ENCODE measurements around the gene CISTR.
"Not testable (repeated sequence)": the region's sequence is repeated elsewhere in the genome, so short reads cannot be mapped to it uniquely, and the experiment has no call there.

CISTR gene

DNA sequence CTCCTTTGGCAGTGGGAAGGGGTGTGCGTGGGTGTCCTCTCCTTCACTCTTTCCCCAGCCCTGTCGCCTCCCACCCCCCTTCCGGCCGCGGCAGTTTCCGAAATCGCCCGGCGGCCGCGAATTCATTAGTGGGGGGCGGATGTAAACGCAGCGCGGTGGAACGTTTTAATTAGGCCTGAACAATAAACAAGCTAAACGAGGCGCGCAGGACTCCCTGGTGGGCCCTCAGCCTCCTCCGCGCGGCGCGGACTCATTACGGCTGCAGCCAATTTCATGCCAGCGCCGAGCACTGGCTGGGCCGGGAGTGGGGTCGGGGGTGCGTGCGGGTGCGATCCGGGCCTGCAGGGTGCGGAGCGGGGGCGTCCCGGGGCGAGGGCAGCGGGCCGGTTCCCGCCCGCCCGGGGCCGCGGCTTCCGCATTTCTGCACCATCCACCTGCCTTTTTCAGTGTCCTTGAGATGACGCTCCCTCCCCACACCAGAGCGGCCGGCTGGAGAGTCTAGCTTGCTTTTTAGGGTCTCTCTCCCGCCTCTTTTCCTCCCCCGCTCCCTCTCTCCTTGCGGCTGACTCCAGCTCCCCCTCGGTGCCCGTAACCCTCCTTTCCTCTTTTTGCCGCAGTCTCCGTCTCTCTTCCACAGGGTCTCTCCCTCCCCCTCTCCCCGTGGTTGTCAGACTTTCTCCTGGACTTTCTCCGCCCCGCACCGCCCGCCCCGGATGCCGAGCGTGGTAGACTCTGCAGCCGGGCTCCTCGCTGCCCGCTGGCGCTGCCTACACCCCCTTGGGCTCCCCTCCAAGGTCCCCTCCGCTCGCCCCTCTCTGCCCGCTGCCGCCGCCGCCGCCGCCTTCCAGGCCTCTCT lies at the start of gene CISTR:
Gene CISTR (minus strand): TSS at position 644 of the 856 bp plus-strand sequence.
- peak in 1 of 2 experiments; percentile 74 for DNase-seq

DNA sequence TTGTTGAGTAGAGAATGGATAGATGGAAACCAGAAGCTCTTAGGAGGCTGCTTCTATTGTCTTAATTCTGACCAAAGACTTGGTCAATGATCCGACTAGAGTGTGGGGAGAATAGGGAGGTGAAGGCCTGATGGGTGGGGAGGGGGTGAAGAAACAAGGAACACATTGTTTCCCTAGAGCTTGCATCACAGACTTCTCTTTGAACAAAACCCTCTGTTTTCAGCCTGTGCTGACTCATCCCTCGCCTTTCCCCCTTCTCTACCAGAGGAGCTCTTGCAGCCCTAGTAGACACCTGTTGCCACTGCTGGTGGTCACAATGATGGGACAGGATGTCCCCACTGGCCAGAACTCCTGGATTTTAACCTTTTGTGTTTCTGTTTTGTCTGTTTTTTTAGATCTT lies 46.8 kb upstream of the CISTR start:
- peak in 1 of 2 experiments; percentile 7 for DNase-seq

DNA sequence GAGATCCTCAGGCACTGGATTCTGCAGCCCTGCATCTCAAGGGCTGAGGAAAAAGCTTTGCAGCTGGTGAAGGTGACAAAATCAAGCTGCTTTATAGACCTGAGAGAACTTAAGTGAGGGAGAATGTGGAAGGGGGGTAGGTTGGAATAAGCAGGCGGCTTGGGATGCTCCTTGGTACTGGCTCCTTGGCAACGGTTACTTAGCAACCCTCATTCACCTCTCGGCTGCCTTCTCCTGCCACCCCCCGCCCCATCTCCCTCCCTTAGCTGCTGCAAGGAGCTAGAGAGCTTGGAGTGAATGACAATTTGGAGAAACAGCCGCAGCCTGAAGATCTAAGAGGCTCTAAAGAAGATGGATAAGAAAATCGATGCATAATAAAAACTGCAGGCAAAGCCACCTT lies 44.1 kb upstream of the CISTR start:
- no peak for DNase-seq

DNA sequence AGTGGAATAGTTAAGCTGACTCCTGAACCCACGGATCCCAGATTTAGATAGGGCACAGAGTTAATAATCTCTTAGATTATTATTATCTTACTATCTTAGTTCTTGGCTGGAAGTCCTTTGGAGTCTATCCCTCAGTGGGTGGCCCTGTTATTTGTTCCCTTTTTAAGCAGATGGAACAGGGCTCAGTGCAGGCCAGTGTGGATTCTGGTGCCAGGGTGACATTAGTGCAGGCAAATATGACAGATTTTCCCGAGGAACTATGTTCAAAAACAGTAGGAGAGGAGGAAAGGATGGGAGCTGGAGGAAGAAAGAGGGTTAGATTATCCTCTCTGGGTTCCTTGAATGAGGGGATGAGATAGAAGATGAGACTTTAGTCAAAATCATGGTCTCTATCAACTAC lies 41.4 kb upstream of the CISTR start:
- no peak for DNase-seq

DNA sequence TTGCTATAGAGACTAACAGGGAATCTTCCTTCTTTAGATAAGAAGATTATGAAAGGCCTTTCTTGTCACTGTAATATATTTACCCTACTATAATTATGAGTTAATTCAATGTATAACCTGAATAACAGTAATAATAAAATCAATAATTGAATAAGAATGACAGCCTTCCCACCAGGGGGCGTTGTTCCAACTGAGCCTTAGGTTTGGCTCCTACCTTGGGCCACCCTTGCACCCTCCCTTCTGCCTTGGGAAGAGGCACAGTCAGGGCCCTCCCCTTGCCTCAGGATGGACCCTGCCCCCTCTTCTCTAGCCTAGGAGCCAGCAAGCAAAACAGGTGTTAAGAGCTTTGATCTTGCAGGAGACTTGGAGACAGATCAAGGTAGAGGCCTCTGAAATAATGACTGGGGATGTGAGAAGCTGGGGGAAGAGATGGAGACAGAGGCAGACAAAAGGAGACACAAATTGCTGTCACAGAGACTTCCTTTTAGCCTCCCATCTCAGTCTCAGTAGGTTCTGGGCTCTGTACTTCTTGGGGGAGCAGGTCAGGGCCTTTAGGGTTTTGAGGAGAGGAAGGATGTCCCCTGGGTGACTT lies 40.1 kb upstream of the CISTR start:
- peak in 1 of 2 experiments; percentile 24 for DNase-seq

DNA sequence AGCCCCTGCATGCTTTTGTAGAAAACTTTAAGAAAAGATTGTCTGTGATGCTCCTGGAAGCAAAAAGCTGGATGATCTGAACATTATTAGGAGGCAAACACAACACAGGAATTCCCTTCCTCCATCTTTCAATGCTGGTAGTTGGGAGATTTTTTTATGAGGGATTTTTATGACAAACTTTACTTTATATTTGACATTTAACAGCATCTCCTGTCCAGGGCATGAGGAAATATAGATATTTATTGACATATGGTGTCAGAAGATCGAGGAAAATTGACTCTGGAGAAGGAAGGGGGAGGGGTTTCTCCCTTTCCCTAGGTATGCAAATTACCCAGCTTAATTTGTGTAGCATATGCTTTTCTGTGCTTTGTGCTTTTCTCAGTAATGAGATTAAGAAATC lies 37.8 kb upstream of the CISTR start:
- DNase-seq = peak in 1 of 2 experiments; percentile 41

DNA sequence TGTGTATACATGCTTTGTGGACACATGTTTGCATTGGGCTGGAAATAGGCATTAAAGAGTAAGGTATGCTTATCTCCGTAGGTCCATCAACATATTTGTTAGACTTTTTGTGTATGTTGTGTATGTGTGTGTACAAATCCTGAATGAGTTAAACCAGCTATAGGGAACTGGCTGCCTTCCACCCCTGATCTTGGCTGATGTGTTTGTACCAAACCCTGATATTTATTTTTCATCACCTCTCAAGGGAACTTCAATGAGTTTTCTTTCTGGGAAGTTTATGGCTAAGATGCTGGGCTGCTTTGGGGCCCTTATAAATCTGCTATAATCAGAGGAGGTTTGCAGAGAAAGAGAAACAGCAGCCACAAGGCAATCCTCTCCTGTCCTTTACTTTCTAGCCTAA lies 37.1 kb upstream of the CISTR start:
- DNase-seq = no peak

DNA sequence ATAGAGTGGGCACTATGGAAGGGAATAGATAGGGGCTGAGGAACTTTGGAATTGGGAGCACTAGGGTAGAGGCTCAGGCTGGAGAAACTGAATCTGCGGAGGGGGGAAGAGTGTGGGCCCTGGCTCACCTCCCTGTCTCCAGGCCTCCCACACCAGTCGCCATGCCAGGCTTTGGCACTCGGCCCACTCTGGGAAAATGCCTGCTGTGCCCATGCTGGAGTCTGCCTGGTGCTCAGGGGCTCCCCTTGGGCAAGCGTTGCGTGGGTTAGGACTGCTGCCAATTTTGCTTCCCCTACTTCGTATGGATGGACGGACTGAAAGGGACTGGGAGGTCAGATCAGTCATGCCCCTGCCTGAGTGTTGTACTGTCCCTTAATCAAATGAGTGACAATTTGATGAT lies 34.6 kb upstream of the CISTR start:
- DNase-seq = no peak

DNA sequence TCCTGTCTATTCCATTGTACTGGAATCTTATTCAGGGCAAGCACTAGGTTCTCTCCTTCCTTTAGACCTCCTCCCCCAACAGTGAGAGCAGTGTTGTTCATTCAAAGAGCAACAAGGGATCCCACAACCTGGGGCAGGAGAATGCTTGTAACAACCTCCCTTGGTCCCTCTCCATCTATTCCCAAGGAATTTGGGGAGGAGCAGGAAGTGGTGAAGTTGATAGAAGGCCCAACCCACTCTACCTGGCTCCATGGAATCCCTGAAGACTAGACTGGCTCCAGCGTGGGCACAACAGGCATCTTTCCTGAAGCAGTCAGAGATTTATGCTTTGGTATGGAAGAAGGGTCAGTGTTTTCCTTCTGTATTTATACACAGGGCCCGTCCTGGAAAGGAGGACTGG lies 33.4 kb upstream of the CISTR start:
- no peak for DNase-seq

DNA sequence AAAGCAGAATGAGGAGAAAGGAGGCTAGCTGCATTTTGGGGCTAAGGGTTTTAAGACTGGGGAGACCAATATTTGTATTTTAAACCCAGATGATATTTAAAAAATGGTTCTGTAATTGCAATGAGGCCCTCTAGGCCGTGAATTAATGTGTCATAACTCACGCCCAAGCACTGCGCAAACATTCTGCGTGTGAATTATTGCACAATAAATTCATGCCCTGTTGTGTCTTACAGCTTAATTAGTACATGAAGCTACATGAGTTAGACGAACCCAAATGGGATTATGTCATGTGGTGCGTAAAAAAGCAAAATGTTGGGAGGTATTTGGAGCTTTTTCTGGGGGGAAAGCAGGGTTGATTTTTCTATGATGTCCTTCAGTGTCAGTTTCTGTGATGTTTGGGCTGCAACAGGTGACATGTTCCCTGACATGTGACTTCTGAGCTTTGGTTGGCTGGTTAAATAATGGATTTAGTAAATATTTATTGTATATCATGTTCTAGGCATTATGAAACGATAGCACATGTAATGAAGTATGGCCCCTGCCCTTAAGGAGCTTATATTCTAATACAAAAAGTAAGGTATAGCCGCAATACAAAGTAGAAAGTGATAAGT lies 30.4 kb upstream of the CISTR start:
- no peak for DNase-seq

DNA sequence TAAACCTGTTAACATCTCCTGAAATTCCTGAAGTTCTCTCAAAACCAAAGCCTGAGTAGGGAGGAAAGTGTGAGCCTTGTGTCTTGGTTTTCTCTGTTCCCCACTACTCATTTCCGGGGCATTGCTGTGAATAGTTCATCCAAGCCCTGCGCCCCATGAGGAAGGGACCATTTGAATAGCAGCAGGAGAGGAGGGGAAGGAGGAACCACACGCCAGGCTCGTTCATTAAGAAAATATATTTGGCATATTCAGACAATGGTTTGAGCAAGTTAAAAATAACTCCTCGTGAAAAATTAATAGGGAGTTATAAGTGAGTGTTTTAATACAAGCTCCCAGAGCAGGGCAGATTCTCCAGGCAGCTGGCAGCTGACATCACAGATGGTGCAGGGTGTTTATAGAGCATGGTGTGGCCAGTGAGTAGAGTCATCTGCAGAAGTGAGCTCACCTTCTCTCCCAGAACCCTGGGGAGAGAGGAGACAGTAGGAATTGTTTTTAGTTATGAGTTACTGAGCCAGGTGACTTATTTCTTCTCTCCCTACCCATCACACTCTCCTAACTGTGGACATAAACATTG lies 29.5 kb upstream of the CISTR start:
- DNase-seq = no peak

DNA sequence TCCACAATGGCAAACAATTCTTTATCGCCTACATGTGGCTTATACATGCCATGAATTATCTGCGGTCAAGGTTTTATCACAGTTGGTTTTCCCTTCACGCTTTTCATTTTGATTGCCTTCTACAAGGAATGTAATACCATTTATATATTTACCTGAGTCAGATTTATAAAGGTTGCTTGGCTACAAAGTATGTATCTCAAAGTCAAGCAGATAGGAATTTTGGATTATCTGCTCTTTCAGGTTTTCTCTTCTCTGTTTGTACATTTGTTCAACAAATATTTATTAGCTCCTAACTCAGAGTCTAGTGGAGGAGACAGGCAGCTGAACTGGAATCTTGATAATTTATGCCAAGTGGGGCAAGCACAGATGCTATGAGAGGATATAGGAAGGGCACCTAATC lies 28.5 kb upstream of the CISTR start:
- DNase-seq = no peak

DNA sequence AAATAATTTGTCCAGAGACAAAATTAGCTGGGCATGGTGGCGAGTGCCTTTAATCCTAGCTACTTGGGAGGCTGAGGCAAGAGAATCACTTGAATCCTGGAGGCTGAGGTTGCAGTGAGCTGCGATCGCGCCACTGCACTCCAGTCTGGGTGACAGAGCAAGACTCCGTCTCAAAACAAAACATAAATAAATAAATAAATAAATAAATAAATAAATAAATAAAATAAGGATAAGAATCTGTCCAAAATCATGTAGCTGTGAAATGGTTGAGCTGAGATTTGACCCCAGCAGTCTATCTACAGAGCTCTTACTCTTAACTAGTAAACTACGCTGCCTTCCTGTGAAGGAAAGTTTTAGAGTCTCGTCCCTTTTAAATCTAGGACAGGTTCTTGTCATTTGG lies 27.9 kb upstream of the CISTR start:
- DNase-seq = not testable (repeated sequence)

DNA sequence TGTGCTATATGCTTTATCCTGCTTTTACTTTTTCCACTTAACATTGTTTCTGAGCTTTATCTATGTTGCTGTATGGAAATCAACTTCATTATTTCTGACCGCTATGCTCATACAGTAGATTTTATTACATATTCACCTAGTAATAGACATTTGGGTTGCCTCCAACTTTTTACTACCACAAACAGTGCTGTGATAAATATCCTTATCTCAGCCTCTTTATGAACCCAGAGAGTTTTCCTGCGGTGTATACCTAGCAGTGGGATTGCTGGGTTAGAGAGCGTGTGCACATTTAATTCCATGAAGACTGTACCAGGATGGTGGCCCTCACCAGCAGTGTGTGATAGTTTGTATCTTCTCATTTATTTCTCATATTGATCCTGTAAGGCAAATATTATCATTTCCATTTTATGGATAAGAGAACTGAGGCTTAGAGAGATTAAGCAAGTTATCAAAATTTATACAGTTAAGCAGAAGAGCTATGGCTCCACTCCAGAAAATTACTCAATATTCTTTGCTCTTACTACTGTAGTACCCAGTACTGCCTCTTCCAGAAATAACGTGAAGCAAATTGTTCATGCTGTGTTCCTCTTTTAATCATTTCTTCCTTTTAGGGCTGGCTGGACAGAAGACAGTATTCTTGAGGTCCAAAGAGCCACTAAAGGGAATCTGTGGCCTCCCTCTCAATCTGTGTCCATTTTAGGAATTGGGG lies 26.3 kb upstream of the CISTR start:
- no peak for DNase-seq

DNA sequence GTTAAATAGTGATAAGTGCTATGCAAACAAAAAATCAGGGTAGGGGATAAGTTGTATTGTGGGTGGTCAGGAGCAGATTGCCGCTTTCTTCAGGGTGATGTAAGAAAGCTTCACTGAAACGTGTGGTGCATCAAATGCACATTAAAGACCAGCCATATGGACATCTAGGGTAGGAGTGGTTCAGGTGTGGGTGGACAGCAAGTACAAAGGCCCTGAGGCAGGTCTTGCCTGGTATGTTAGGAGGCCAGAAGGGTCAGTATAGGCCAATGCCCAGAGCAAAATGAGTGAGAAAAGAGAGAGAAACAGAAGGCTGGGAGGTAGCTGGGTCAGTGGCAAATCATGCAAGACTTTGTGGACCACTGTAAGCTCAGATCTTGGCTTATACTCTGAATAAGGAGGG lies 25.6 kb upstream of the CISTR start:
- DNase-seq = no peak

DNA sequence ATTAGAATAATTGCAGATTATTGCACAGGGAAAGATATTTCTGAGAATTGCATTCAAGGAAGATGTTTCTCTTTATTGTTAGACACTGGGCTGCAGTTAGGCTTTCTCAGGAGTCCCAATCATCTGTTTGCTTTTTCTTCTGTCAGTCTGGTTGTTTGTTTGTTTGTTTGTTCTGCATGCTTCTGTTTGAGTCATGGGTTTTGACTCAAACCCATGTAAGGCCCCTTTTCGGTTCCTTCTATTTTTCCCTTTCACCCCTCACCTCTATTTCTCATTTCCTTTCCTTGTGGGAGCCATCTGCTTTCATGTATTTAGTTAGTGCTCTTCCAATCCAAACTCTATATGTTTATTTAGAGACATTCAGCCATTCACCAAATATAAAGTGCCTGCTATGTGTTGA lies 25.1 kb upstream of the CISTR start:
- DNase-seq = no peak

DNA sequence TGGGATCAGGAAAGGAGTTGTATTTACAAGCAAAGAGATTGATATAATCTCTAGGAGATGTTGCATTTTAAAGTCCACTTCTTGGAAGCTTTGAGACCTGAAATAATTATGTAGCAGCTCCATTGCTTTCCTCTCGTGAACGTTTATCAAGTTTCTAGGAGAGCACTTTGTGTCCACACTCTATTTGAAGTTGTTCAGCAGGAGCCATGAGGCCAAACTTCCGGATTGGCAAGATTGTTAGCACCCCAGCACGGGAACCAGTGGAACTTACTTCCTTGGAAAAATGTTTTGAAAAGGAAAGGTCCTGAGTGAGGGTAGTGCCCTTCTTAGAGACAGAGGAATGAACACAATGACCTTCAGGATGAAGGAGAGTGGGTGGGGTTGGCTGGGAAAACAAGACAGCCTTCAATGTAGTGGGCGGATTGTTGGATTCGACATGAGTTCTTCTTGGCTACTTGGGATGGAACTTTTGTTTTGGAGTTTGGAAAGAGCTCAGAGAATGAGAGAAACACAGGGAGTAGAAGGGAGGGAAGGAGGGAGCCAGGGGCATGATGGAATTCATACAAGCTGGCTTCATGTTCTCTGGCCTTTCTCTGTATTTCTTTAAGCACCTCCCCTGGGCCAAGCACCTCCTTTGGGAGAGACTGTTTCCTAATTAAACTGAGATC lies 23.8 kb upstream of the CISTR start:
- DNase-seq = no peak

DNA sequence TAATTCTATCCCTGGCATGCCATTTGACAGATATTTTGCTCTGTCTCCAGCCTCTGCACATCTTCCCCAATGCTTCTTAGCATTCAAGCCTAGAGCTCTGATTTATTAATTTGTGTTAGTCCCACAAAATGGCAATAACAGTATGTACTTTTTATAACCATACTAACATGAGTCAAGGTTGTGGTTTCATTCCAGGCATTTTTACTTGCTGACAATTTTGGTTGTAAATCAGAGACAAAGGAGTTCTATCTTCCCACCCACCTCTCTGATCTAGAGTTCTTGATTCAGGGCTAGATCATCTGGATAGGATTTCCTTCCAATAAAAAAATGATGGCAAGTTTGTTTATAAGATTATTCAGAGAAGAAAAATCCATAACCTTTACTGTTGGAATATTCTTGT lies 18.5 kb upstream of the CISTR start:
- DNase-seq = no peak

DNA sequence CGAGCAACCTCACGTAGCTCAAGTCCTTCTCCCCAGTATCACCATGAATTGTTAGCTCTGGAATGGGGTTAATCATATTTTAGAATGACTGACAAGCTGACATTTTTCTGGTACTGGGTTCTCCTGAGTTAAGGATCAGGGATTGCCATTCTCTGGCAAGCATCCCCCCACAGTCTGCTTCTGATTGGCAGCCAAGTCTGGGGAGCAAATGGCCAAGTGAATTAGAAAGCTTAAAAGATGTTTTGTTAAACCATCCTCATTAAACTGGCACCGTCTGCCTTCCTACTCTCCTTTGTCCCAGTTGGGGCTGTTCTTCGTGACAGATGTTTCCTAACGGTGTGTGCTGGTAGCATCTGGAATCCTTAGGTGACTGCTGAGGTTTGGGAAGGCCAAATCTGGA lies 17.2 kb upstream of the CISTR start:
- no peak for DNase-seq

DNA sequence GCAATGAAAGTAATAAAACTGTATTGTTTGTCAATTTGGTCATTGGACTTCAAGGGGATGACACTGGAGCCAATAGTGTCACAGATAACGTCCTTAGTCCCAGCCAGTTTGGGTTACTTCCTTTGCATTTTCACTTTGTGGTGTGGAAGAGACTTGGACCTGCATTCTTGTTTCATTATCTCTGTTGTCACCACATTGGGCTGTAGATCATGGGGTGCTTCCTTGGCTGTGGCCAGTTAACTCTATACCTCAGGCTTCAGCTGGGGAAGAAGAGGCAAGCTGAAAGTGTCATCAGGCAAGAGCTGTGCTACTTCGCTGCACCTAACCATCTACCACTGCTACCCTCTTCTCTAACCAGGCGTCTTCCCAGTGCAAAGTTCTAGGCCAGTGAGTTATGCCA lies 15.1 kb upstream of the CISTR start:
- DNase-seq = no peak

DNA sequence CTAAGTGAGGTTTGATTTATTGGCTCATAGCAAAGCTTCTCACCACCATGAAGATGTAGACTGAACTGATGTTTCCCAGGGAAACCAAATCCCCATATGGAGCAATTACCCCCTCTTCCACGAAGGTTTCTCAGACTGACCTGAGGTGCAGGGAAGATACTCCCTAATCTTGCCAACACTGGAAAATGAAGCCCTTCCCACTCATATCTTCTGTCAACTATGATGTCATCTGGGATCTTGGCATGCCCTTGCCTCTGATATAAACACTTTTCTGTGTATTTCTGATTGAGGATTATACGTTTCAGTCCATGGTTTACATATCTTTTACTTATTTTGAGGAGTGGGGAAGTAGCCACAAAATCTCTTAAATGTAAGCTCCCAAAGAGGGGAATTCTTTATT lies 14.1 kb upstream of the CISTR start:
- no peak for DNase-seq

DNA sequence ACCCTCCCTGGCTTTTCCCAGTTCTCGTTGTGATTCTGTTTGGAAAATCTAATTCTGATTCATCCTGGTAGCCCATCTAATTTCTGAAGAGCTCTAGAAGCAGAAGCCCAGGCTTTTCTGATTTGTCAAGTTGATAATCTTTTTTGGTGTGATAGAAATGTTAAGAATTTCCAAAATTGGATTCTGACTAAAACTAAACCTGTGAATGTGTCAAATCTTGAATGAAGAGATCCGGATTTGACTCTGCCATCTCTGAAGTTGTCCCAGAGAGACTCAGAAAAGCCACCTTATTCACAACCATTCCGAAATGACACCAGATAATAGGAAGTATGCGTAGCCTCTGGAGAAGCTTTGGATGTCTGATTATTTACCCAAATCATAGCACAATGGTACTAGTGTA lies 12.8 kb upstream of the CISTR start:
- no peak for DNase-seq

DNA sequence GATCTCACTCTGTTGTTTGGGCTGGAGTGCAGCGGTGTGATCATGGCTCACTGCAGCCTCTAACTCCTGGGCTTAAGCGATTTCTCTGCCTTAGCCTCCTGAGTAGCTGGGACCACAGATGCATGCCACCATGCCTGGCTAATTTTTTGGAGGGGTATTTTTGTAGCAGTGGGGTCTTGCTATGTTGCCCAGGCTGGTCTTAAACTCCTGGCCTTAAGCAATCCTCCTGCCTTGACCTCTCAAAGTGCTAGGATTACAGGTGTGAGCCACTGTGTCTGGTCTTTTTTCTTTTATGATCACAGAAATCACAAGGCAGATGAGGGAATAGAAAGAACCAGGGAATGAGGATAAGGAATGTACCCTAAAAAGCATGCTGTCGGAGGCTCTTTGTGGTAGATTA lies 11.0 kb upstream of the CISTR start:
- not testable (repeated sequence) for DNase-seq

Data from NCI-H526 (cell line).